Smooth muscle cell (in vitro differentiated cells): ENCODE measurements around the gene UBE2K. TPM values are rescaled to one million over a fixed set of nuclear protein-coding genes. Genes with fewer than 3 reads are reported as not detected.

Source experiments
- DNase-seq: peaks from one replicate; lab custom pipeline; 2025; ENCODE audit not compliant: unreplicated experiment; lab: John Stamatoyannopoulos, UW
- H2AFZ ChIP-seq: fragments of 200-600 bp; sonication (generic); 2 replicates; pipeline ENCODE4 v1.6.0; 2016; ENCODE audit warnings: antibody characterized with exemption, low read depth, mild to moderate bottlenecking
- H3F3A ChIP-seq: fragments of 200-600 bp; sonication (generic); 2 replicates; pipeline ENCODE4 v1.6.0; 2017; ENCODE audit warnings: antibody characterized with exemption, low read depth
- H3K27ac ChIP-seq: fragments of 200-600 bp; sonication (generic); 2 replicates; pipeline ENCODE4 v1.5.1; 2016; ENCODE audit warnings: low read depth, mild to moderate bottlenecking
- H3K27me3 ChIP-seq: fragments of 200-600 bp; sonication (generic); 2 replicates; pipeline ENCODE4 v1.6.1; 2016; ENCODE audit warnings: low read depth, mild to moderate bottlenecking
- H3K36me3 ChIP-seq: fragments of 200-600 bp; sonication (generic); 2 replicates; pipeline ENCODE4 v1.5.1; 2016; ENCODE audit warnings: low read depth
- H3K4me1 ChIP-seq: fragments of 200-600 bp; sonication (generic); 2 replicates; pipeline ENCODE4 v1.5.1; 2016; ENCODE audit warnings: low read depth
- H3K4me2 ChIP-seq: fragments of 200-600 bp; sonication (generic); 2 replicates; pipeline ENCODE4 v1.6.0; 2016; ENCODE audit warnings: mild to moderate bottlenecking
- H3K4me3 ChIP-seq: fragments of 200-600 bp; sonication (generic); 2 replicates; pipeline ENCODE4 v1.5.1; 2016; ENCODE audit warnings: mild to moderate bottlenecking
- H3K79me2 ChIP-seq: fragments of 200-600 bp; sonication (generic); 2 replicates; pipeline ENCODE4 v1.6.0; 2016; ENCODE audit warnings: low read depth, mild to moderate bottlenecking
- H3K9ac ChIP-seq: fragments of 200-600 bp; sonication (generic); 2 replicates; pipeline ENCODE4 v1.6.0; 2016; ENCODE audit warnings: low read depth
- H3K9me3 ChIP-seq: fragments of 200-600 bp; sonication (generic); replicated peaks from 2 replicates; pipeline ENCODE4 v1.5.1; 2016; ENCODE audit warnings: low read depth
- H4K20me1 ChIP-seq: fragments of 200-600 bp; sonication (generic); 2 replicates; pipeline ENCODE4 v1.6.0; 2016; ENCODE audit warnings: low read depth
- WGBS: methylation state at CpG from one replicate; pipeline ENCODE4 v1.1.7; 2016; ENCODE audit warnings: low lambda C conversion rate; 5-methylcytosine and 5-hydroxymethylcytosine counted together
- polyA plus RNA-seq: library from polyadenylated mRNA; unstranded; fragments of >200 nt; fragmentation: Nextera tagmentation; extraction: Ambion mirVana; gene quantifications from 2 replicates; pipeline ENCODE4 v1.2.1, GENCODE V29; 2016
- total RNA-seq: library from RNA; depleted of rRNA; stranded (reverse); fragments of >200 nt; gene quantifications from 2 replicates; pipeline ENCODE4 v1.2.3, GENCODE V29; 2014
- TF ChIP-seq, protein P1 (sequence below): fragments of 200-600 bp; sonication (generic); IDR thresholded peaks from 2 replicates; pipeline ENCODE4 v1.5.1; 2017; ENCODE audit warnings: borderline replicate concordance, mild to moderate bottlenecking, antibody characterized with exemption; ENCODE audit not compliant: insufficient read depth, poor library complexity, severe bottlenecking

Gene UBE2K
- total and polyA plus RNA-seq, 2 experiments from 2014 or later, result 25.8 to 84.1 TPM

DNA sequence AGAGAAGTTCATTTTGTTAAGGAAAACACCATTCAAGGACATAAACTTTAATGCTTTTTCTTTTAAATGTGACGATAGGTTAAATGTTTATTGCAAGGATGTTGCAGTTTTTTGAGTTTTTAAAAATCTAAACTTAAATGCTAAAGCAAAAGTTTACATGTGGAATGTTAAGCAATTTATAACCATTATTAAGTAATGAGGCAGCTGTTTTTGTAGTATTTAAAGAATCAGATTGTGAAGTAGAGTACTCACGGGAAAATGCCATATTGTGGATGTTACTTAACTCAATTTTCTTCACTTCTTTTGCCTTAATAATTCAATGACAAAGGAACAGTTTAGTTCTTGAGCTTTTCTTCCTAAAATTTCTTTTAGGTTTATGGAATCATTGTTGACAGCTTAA is 43.5 kb downstream of the UBE2K start:
- no peaks in the 10 kb centered on the region for H3K9me3 ChIP-seq
- H3K27me3 ChIP-seq, result no peaks in the 10 kb centered on the region
- no peaks in the 10 kb centered on the region for H3K4me1 ChIP-seq
- H4K20me1 ChIP-seq, result peaks cover 79% of the 10 kb centered on the region
- H3K27ac ChIP-seq, result no peak overlapping the region
- H3K9ac ChIP-seq, result no peak overlapping the region
- H3K79me2 ChIP-seq, result peaks cover 93% of the 10 kb centered on the region
- no peaks in the 10 kb centered on the region for H3F3A ChIP-seq
- peaks cover 6% of the 10 kb centered on the region for H3K36me3 ChIP-seq
- TF ChIP-seq, protein P1, sequence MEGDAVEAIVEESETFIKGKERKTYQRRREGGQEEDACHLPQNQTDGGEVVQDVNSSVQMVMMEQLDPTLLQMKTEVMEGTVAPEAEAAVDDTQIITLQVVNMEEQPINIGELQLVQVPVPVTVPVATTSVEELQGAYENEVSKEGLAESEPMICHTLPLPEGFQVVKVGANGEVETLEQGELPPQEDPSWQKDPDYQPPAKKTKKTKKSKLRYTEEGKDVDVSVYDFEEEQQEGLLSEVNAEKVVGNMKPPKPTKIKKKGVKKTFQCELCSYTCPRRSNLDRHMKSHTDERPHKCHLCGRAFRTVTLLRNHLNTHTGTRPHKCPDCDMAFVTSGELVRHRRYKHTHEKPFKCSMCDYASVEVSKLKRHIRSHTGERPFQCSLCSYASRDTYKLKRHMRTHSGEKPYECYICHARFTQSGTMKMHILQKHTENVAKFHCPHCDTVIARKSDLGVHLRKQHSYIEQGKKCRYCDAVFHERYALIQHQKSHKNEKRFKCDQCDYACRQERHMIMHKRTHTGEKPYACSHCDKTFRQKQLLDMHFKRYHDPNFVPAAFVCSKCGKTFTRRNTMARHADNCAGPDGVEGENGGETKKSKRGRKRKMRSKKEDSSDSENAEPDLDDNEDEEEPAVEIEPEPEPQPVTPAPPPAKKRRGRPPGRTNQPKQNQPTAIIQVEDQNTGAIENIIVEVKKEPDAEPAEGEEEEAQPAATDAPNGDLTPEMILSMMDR, result no peak
- DNase-seq, result no peak
- no peak overlapping the region for H2AFZ ChIP-seq
- 83% methylated on average over 2 of the region's 2 CpGs for WGBS
- H3K4me2 ChIP-seq, result no peak overlapping the region
- no peak overlapping the region for H3K4me3 ChIP-seq

DNA sequence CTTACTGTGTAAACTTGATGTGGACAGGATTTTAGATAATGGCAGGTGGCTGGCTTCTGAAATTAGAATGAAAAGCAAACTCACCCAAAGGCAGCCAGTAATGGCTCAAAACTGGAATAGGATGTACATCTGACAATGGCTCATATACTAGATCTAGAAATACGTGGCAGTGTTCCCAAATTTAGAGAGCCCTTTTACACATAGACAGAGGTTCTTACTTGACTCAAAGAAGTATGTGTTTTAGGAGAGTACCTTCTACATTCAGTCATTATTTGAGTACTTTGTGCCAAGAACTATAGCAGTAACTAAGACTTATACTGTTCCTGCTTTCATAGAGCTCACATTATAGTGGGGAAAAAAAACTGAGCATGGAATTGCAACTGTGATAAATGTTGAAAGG is 48.0 kb downstream of the UBE2K start:
- Histone ChIP-seq H3K27ac (no peak overlapping the region), H3F3A (no peaks in the 10 kb centered on the region), H3K36me3 (no peaks in the 10 kb centered on the region), H3K4me1 (no peaks in the 10 kb centered on the region), H3K27me3 (no peaks in the 10 kb centered on the region), H3K9ac (no peak overlapping the region), H3K4me2 (no peak overlapping the region), H3K4me3 (no peak overlapping the region), H3K79me2 (peaks cover 84% of the 10 kb centered on the region), H4K20me1 (peaks cover 78% of the 10 kb centered on the region), H2AFZ (no peak overlapping the region), H3K9me3 (no peaks in the 10 kb centered on the region)
- 95% methylated on average over 1 of the region's 1 CpG for WGBS
- TF ChIP-seq, protein P1, result no peak
- DNase-seq, result no peak

DNA sequence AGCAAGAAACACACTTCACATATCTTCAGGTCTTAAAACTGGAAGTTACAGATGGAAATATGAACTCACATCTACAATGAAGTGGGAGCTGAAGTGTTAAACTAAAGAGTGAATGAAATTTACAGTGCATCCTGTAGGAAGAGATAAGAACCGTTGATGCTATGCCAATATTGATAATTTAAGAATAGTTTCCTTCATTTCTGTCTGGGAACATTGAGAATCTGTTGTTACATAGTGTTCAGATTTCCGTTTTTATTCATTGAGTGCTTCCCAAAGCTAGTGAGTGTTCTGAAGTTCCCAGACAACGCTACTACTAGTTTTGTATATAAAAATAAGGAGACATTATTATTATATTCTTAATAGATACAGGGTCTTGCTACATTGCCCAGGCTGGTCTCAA is 52.3 kb downstream of the UBE2K start:
- Histone ChIP-seq H4K20me1 (peaks cover 73% of the 10 kb centered on the region), H3K9me3 (no peaks in the 10 kb centered on the region), H3F3A (no peaks in the 10 kb centered on the region), H2AFZ (no peak overlapping the region), H3K4me2 (no peak overlapping the region), H3K27ac (no peak overlapping the region), H3K9ac (no peak overlapping the region), H3K36me3 (no peaks in the 10 kb centered on the region), H3K4me3 (no peak overlapping the region), H3K79me2 (peaks cover 66% of the 10 kb centered on the region), H3K27me3 (no peaks in the 10 kb centered on the region), H3K4me1 (no peaks in the 10 kb centered on the region)
- WGBS, result 84% methylated on average over 3 of the region's 3 CpGs
- TF ChIP-seq, protein P1, result no peak
- no peak for DNase-seq

DNA sequence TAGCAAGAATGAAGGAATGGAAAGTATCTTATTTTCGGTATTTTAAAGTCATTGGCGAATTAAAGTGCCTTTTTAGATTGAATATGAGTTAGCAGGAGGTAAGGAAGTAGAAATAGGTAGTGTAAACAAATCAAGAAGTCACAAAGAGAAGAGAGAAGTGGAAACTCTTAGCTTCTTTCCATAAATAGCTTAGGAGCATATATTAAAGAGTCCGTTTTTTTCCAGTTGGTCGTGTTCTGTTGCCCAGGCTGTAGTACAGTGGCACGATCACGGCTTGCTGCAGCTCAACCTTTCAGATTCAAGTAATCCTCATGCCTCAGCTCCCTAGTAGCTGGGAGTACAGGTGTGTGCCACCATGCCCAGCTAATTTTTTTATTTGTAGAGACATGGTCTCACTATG is 56.4 kb downstream of the UBE2K start:
- Histone ChIP-seq H3K4me3 (no peak overlapping the region), H3K9me3 (no peaks in the 10 kb centered on the region), H3K4me2 (no peak overlapping the region), H3K79me2 (peaks cover 46% of the 10 kb centered on the region), H3K4me1 (no peaks in the 10 kb centered on the region), H3F3A (no peaks in the 10 kb centered on the region), H2AFZ (no peak overlapping the region), H3K27me3 (no peaks in the 10 kb centered on the region), H3K9ac (no peak overlapping the region), H3K36me3 (peaks cover 9% of the 10 kb centered on the region), H3K27ac (no peak overlapping the region), H4K20me1 (peaks cover 45% of the 10 kb centered on the region)
- TF ChIP-seq, protein P1, result no peak
- no peak for DNase-seq
- WGBS, result 97% methylated on average over 6 of the region's 6 CpGs
